IPS-18c (cell line): ENCODE results near the gene ELAC2.
"Not testable (repeated sequence)": the region's sequence is repeated elsewhere in the genome, so short reads cannot be mapped to it uniquely, and the experiment has no call there.

Source experiments
- H3K4me3 ChIP-seq: 2 replicates; pipeline ENCODE4 v1.7.0; 2013; ENCODE audit warnings: low read depth, mild to moderate bottlenecking, low read length, moderate library complexity; ENCODE audit not compliant: insufficient read depth
- H3K9me3 ChIP-seq: one replicate; pipeline ENCODE4 v1.6.1; 2013; ENCODE audit warnings: mild to moderate bottlenecking, low read length, moderate library complexity; ENCODE audit not compliant: control insufficient read depth, insufficient read depth

ELAC2 gene

DNA sequence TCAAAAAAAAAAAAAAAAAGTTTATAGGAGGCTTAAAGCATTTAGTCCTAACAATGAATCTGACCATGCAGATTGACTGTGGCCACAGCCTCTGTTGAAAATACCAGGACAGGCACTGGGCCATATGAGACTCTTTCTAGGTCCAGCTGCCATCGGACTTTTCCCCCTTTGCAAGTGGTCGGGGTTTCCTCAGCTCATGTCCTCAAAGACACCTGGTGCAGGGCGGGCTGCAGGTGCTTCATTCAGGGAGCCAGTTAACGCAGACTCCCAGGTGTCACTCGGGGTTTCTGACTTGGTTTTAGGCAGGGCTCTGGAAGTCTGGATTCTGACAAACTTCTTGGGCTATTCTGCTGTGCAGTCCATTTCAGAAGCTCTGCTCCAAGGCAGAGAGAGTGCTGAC is 20.9 kb downstream of the ELAC2 start:
- H3K9me3 ChIP-seq: no peaks in the 10 kb centered on the region
- H3K4me3 ChIP-seq: no peak overlapping the region

DNA sequence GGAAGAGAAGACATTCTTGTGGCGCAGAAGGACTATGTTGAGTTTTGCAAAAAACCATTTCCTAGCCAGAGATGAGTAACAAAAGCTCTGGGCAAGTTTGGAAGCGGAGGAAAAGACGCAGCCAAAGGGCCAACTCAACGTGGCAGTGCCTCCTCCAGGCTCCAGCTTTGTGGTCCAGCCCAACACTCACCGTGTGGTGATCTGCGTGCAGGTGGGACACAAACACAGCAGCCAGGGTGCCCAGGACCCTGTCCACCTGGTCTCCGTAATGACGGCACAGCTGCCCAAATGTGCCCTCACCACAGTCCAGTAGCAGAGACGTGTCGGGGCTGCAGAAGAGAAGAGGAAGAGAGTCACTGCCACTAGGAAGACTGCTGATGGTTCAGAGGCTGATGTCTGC is 21.5 kb downstream of the ELAC2 start:
- Histone ChIP-seq H3K9me3 (no peaks in the 10 kb centered on the region), H3K4me3 (no peak overlapping the region)

DNA sequence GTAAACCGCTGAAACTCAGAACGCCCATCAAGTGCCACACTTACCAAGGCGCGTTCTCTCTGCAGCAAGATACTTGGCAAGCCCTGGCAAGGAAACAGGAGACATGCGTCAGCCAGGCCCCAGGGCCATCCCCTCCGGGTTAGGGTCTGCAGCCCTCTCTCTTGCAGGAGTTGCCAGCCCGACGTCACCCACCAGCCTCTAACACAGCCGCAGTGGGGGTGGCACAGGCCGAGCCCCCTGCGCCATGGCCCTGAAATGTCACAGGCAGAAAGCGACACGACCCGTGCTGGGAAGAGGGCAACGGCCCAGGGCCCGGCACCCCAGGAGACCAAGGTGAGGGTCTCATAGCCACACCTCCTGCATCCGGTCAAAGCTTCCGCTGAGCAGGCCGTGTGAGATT is 21.9 kb downstream of the ELAC2 start:
- no peaks in the 10 kb centered on the region for H3K9me3 ChIP-seq
- H3K4me3 ChIP-seq: no peak overlapping the region

DNA sequence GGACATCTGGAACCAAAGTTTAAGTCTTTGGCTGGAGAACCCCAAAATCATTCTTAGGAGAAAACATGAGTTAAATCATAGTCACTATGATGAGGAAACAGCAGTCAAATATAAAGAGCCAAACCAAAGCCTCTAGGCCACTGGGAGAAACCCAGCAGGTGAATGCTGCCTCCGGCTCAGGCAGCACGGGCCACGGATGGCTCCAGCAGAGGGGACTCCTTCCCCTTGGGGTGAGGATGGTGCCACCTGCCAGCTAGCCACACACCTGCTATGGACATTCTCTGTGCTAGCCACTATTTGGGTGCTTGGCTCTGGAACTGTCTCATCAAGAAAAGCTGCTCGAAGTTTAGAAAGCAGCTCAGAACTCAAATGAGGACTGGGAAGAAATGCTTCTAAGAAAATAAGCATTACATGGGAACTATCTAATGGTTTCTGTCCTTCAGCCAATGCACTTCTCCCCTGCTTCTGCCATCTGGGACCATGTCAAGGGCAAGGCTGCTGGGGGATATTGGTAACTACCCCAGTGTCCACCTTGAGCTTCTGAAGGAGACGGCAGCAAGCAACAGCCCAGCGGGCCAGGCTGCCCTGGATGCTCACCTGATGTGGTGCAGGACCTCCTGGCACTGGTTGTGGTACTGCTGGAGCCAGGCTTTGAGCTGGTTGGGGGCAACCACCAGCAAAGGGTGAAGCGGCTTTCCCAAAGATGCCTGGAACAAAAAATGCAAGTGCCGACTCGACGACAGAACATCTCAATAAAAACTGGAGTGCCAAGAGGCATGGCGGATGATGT is 22.5 kb downstream of the ELAC2 start:
- Histone ChIP-seq H3K4me3 (no peak overlapping the region), H3K9me3 (no peaks in the 10 kb centered on the region)

DNA sequence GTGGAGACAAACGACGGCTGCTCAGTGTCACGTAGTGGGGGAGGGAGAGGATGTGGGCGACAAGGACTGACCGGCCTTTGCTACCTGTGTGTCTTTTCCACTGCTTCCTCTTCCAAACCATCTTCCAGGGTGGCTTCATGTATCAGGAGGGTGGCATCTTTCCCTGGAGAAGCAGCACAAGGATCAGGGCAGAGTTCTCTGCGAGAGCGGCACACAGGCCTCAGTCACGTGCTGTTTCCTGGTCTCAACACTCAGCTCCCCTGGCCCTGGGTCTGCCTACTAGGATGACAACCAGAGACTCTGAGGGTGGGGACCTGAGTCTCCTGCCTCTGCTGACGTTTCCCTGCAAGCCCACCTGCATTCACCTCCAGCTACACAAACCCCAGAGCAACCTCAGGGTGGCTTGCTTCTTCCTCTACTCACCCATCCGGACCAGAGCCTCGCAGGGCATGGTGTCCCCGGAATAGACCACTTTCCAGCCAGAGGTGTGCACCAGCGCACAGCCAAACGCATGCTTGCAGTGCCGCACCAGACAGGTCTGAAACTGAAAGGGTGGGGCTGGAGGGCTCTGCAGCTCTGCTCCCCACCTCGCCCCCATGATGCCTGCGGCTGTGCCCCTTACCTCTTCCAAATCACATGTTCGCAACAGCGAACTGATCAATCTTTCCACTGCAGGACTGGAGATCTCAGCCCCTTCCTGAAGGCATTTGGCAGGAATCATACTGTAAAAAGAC is 23.3 kb downstream of the ELAC2 start:
- Histone ChIP-seq H3K4me3 (no peak overlapping the region), H3K9me3 (no peaks in the 10 kb centered on the region)

DNA sequence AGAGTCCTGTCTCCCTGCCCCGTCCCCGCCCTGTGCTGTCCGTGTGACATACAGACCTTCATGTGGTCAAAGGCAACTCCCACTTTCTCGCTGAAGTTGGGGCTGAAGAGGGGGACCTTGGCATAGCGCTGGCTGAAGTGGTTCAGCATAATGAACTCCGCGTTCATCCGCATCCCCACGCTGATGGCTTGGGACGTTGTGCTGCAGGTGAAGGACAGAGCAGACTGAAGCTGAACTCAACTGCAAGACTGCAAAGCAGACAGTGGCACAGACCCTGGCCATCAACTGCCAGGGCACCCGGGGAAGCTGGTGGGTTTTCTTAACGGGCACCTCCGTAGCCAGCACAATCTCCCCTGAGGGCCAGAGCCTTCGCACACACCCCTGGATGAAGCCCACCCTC is 24.2 kb downstream of the ELAC2 start:
- H3K9me3 ChIP-seq: no peaks in the 10 kb centered on the region

DNA sequence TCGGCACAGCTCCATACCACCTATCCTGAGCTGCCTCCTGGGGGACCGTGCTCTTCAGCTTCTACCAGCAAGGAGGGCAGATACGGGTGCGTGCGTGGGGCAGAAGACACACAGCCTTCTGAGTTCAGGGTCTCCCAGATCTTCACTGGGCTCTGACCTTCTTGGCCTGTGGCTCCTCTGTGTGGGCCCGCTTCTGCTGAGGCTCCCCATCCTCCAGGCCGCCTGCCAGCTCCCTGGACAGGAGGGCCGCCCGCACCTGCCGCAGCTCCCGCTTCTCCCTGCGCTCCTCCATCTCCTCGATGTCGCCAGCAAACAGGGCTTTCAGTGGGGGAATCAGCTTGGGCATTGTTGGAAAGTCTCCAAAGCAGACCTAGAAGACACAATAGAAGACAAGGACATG is 25.2 kb downstream of the ELAC2 start:
- no peak overlapping the region for H3K4me3 ChIP-seq
- no peaks in the 10 kb centered on the region for H3K9me3 ChIP-seq

More for the DNA sequence above, 24.2 kb downstream of the ELAC2 start:
- H3K4me3 ChIP-seq: no peak overlapping the region

DNA sequence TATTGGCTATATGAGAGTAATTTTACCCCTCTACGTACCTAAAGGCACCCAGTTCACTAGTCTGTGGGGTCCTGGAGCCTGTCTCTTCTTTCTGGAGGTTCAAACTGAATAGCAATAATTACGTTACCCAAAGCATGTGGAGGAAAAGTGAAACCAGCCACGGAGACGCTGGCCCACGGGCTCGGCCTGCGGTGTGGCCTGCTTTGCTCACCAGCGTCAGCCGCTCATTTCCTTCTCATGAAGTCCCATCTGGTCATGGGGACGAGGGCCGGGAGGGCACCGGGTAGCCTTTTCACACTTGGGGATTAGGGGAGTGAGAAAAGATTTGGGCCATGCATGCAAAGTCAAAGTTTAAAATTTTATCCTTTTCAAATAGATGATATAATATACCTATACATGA is 26.9 kb downstream of the ELAC2 start:
- H3K9me3 ChIP-seq: no peaks in the 10 kb centered on the region
- H3K4me3 ChIP-seq: no peak overlapping the region

DNA sequence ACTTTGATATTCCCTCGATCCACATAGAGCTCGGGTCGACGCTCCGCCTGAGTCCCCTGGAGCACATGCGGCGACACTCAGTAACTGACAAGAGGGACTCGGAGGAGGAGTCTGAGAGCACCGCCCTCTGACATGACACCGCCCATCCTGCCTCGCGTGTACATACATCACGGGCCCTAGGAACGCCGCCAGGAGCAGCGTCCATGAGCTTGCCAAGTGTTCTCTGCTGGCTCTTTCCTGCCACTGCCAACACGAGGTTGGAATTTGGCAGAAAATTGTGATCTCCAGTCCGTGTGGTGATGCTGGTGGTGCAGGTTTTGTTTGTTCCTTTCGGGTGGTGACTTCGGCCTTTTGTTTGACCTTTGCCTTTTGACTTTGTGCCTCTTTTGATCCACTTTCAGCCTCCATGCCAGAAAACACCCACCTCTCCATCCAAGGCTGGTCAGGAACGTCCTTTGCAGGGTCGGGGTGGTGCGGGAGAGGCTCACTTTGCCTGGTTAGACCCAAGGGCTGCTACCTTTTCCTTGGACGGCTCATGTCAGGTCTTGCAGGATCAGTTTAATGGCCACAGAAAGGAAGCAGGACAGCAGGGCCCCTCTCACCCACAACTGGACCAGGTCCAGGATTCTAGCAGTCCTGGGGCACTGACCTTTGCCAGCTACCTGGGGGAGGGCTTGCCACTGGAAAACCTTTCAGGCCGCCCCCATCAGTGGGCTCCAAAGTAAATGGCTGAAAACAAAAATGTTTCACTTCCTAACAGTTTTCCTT is 27.6 kb downstream of the ELAC2 start:
- no peaks in the 10 kb centered on the region for H3K9me3 ChIP-seq
- no peak overlapping the region for H3K4me3 ChIP-seq

DNA sequence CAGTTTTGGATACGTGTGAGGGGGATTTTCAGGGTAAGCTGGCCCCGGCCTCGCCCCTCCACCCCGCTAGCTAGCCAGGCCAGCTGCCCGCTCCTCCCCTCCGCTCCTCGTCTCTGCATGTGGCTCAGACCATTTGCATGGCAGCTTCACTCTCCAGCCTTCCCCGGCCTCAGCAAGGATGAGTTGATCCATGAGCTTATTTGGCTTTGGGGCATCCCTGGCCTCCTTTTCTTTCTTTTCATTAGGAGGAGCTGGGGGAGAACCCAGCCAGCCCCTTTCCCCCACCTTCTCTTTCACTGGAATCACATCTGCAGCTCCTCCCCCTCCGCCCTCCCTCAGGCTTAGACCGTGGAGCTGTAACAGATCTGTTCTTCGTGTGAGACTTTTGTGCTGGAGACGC is 30.7 kb downstream of the ELAC2 start:
- Histone ChIP-seq H3K9me3 (no peaks in the 10 kb centered on the region), H3K4me3 (no peak overlapping the region)

DNA sequence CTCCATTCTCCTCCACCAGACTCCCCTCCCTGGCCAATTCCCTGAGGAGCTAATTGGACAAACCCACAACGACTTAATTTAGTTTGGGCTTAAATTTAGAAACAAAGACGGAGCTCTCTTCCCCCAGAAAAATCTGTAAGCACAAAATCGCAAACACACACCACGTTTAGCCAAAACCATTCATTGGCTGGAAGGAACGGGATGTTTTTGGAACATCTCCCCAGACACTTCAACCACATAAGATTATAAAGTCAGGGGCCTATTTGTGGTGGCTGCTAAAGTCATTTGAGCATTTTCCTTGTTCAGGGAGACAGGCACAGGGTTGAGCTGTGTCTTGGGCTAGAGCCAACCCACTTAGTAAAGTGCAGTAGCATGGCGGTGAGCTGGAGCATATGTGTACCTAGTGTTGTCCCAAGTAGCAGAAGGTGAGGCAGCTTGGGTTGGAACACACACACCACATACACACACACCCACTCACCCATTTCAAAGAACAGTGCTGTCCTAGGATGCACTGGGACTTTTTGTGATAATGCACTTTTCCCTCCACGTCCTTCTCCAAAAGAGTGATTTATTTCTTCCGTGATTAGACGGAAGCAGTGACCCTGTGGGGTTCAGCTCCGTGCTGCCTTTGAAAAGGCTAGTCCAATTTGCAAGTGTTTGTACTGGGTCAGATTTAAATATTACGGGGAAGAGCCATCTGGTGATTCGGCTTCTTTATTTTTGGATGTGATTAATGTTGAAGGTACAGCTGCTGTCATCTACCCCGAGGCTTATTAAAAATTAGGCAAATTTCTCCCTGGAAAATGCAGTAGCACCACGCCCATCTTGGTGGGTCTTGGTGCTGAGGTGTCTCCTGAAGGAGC is 32.2 kb downstream of the ELAC2 start:
- Histone ChIP-seq H3K9me3 (no peaks in the 10 kb centered on the region), H3K4me3 (no peak overlapping the region)

DNA sequence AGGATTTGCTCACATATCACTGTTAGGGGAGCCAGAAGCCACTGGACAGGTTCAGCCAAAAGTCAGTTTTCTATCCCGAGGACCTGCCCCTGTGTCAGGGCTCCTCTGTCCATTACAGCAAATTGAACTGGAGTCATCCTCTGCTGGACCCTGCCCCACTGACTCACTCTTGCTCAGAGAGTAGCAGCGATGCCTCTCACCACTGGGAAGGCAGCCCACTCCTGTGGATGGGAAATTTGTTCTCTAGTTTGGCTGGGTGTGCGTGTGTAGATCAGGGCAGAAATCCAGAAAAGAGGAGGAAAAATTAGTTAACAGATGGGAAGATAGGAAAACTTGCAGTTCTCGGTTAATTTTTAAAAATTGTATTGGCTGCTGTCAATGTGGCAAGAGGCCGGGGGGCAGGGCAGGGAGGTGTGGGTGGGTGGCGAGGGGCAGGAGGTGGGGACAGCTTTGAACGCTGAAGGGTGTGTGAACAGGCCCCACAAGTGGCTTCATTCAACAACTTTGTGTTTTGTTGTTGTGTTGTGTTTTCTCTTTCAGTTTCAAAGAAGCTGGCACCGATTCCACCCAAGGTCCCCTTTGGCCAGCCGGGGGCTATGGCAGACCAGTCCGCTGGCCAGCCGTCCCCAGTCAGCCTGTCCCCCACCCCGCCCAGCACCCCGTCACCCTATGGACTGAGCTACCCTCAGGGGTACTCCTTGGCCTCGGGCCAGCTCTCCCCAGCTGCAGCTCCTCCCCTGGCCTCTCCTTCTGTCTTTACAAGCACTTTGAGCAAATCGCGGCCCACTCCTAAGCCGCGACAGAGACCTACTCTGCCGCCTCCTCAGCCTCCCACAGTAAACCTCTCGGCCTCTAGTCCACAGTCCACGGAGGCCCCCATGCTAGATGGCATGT is 33.6 kb downstream of the ELAC2 start:
- no peaks in the 10 kb centered on the region for H3K9me3 ChIP-seq
- no peak overlapping the region for H3K4me3 ChIP-seq

DNA sequence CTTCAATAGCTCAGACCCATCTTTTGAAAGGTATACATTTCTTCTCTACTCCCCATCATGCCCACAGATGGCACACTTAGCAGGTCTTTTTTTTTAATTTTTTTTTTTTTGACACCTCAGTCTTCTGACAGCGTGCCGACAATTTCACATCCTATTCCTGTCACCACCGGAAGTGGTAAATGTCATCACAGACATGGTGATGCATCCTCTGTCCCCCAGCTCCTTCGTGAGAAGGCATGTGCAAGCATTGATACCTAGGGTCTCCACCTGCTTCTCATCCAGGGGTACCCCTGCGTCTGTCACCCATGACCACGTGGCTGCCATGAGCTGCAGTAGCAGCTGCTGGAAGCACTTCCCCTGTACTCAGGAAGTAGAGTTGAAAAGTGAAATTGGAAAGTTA is 35.6 kb downstream of the ELAC2 start:
- Histone ChIP-seq H3K4me3 (no peak overlapping the region), H3K9me3 (no peaks in the 10 kb centered on the region)

DNA sequence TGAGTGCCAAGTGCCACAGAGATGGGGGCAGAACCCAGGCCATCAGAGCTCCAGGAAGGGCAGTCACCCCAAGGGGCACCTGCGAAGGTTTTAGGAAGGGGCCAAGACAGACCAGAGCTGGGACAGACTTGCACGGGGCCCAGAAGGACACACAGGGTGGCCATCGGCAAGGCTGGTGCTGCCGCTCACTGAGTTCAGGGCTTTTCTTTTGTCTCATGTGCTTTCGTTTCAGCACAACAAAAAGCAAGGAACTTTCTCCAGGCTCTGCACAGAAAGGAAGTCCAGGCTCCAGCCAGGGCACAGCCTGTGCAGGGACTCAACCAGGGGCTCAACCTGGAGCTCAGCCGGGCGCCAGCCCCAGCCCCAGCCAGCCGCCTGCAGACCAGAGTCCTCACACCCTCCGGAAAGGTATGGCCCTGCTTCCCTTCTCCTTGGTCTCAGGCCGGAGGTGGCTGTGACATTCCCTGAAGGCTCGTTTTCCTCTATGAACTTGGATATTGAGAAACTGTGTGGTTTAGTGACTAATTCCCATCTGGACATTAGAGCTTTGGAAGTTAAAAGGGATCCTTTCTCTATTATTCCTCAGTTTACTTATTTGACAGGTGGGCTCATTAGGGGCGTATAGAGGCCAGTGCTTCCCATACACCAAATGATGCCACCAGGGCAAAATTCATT is 37.9 kb downstream of the ELAC2 start:
- Histone ChIP-seq H3K4me3 (no peak overlapping the region), H3K9me3 (no peaks in the 10 kb centered on the region)

DNA sequence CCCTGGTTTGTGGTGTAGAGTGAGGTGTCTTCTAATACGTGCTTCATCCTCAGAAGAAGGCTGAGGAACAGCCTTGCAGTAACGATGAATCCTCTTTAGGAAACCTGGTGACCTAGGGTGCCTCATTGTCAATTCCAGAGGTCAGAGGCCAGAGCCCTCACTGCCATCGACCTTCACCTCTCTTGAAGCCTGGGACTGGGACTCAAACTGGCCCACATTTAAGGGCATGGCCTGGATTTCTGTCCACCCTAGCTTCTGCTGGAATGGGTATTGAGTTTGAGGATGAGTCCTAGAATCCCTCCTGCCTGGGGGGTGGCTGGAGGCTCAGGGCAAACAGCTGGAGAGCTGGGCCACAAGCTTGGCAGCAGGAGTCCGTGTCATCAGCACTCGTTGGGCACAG is 38.6 kb downstream of the ELAC2 start:
- Histone ChIP-seq H3K4me3 (no peak overlapping the region), H3K9me3 (no peaks in the 10 kb centered on the region)

DNA sequence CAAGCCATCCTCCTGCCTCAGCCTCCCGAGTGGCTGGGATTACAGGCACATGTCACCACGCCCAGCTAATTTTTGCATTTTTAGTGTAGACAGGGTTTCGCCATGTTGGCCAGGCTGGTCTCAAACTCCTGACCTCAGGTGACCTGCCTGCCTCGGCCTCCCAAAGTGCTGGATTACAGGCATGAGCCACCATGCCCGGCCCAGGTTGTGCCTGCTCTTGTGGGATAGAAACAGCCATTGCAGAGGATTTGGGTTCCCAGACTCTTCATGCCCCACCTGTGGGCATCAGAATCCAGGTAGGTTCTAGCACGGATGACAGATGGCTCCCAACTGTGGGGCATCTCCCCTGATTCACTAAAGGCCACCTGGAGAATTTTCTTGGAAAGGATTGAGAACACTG is 39.0 kb downstream of the ELAC2 start:
- H3K9me3 ChIP-seq, H3K4me3 ChIP-seq: not testable (repeated sequence)
